ENCODE data around the gene ARHGDIA.

ARHGDIA gene

DNA sequence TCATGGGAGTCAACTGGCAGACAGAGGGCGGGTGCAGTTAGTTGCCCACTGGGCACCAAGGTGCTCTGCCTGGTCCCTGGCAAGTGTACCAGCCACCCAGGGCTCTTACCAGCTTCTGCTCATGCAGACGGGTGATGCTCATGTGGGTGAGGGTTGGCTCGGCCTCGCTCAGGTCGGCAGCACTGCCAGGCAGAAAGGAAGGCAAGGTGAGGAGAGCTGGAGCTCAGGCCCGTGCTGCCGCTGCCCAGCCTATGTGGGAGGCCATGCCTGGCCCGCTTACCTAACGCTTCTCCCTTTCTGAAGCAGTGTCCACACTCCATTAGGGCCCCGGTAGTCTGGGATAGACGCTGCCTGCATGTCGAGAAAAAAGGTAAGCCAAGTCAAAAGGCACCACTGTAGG is 44.2 kb upstream of the ARHGDIA start:
- TF ChIP-seq, protein P1, sequence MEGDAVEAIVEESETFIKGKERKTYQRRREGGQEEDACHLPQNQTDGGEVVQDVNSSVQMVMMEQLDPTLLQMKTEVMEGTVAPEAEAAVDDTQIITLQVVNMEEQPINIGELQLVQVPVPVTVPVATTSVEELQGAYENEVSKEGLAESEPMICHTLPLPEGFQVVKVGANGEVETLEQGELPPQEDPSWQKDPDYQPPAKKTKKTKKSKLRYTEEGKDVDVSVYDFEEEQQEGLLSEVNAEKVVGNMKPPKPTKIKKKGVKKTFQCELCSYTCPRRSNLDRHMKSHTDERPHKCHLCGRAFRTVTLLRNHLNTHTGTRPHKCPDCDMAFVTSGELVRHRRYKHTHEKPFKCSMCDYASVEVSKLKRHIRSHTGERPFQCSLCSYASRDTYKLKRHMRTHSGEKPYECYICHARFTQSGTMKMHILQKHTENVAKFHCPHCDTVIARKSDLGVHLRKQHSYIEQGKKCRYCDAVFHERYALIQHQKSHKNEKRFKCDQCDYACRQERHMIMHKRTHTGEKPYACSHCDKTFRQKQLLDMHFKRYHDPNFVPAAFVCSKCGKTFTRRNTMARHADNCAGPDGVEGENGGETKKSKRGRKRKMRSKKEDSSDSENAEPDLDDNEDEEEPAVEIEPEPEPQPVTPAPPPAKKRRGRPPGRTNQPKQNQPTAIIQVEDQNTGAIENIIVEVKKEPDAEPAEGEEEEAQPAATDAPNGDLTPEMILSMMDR (IDR thresholded peaks at IDR 0.05; ENCODE audit: low read depth, low read length, missing control alignments), result no peak
- DNase-seq (ENCODE audit: low read depth), result no peak
- no peak overlapping the region for H3K4me3 ChIP-seq (ENCODE audit: low read depth, low read length)
- in situ Hi-C loops (cut with HindIII; ENCODE audit: low sequenced_read_pairs), result no loop called here

DNA sequence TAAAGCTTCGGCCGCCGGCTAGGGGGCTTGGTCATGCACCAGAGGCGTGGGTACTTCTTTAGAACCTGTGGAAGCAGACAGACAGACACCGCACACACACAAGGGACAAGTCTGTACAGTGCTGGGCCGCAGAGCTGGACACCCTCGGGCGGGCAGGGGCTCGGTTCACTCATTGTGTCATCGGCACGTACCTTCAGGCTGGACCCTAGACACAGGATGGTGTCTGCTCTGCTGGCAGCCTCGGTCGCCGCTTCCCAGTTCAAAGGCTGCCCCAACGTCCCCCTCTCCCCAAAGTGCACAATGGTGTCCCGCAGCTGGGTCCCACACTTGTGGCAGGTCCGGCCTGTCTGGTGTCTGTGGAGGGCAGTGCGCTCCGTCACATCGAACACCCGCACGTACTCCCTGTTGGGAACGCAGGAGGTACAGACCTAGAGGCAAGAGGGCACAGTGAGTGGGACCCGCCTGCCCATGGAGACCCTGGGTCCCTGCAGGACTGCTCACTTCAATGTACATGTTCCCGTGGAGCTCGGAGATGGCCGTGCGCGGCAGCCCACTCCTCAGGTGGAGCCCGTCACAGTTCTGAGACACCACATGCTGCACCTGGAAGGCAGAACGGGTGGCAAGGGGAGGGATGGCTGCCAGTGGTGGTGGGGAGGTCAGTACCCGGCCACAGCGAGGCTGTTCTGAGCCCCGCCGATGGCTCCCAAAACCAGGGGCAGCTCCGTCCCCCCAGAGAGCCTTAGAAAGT is 43.1 kb upstream of the ARHGDIA start:
- TF ChIP-seq, protein P1 (IDR thresholded peaks at IDR 0.05; ENCODE audit: low read depth, low read length, missing control alignments), result no peak
- no peak overlapping the region for H3K4me3 ChIP-seq (ENCODE audit: low read depth, low read length)
- no peak for DNase-seq (ENCODE audit: low read depth)
- in situ Hi-C loops (cut with HindIII; ENCODE audit: low sequenced_read_pairs), result no loop called here

DNA sequence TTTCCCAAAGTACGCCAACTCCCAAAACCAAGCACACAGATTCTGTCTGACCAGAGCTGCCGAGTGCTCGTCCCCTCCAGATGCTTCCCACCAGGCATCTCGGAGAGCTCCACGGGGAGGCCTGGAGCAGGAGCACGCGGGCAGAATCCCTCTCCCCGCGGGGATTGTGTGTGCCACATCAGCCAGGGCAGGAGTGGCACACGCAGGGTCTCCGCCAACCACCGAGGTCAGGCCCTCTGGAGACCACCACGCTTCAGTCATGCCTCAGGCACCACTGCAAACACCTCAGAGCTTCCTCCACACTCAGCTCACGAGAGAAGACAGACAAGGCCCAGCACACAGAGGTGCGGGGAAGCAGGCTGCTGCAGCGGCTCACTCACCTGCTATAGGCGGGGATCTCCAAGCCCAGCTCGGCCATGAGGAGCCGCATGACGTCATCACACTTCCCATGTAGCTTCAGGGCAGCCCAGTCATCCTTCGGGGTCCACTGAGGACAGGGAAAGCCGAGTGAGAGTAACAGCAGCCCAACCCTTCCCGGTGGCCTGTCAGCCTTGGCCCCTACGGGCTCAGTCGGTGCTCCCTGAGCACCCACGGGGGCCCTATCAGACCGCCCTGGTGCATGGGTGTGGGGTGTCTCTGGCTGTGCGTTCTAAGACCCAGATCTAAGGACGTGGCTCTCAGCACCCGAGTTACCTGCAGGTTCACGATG is 42.4 kb upstream of the ARHGDIA start:
- TF ChIP-seq, protein P1 (IDR thresholded peaks at IDR 0.05; ENCODE audit: low read depth, low read length, missing control alignments), result no peak
- no peak overlapping the region for H3K4me3 ChIP-seq (ENCODE audit: low read depth, low read length)
- DNase-seq (ENCODE audit: low read depth), result no peak
- in situ Hi-C loops (cut with HindIII; ENCODE audit: low sequenced_read_pairs), result no loop called here

DNA sequence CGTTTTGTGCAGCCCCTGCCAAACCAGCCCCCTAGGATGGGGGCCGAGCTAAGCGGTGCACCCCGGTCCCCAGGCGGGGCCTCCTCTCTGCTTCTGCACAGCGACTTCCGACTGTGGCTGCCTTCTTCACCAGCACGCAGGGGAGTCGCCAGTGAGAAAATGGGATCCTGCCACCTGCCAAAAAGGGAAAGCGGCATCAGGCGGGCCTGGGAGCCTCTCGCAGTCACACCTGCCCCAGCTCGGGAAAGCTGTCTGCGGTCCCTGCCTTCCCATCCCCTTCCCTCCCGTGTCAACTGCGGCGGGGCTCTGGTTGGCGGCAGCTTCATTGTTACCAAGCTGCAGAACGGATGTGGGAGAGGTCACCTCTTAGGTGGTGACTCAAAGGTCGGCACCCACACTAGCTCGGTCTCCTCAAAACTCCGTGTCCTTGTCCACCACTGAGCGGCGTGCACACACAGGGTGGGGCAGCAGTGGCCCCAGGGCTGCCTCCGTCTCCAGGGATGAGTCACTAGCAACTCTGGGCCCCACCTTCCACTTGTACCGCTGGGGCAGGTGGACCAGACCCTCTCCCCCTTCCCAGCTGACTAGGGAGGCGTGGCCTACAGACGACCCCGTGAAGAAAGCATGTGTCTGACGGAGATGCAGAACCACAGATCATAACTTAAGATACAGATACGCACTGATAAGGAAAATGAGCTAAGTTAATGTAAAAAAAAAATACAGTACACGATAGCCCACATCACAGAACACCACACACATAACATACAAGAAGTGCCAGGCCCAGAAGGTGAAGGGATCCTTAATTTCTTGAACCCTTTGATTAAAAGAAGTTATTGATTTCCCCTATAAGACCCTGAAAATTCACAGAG is 41.5 kb upstream of the ARHGDIA start:
- no peak overlapping the region for H3K4me3 ChIP-seq (ENCODE audit: low read depth, low read length)
- no peak for DNase-seq (ENCODE audit: low read depth)
- in situ Hi-C loops (cut with HindIII; ENCODE audit: low sequenced_read_pairs), result no loop called here
- TF ChIP-seq, protein P1 (IDR thresholded peaks at IDR 0.05; ENCODE audit: low read depth, low read length, missing control alignments), result no peak

DNA sequence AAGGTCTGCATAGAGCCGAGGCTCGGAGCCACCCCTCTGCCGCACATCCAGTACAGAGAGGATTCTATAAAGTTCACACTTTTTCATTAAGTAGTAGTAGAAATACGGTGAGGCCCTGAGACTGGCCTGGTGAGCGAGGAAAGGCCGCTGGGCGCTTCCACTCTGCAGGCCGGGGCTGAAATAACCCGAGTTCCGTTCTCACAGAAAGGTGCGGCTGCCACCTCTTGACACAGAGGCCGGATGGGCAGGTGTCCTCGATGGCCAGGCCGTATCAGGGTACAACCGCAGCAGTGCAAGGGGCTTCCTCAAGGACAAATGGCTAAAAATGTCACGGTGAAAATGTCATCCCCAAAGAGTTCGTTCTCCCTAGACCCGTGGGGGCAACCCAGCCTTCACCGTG is 40.8 kb upstream of the ARHGDIA start:
- no peak overlapping the region for H3K4me3 ChIP-seq (ENCODE audit: low read depth, low read length)
- in situ Hi-C loops (cut with HindIII; ENCODE audit: low sequenced_read_pairs), result no loop called here
- TF ChIP-seq, protein P1 (IDR thresholded peaks at IDR 0.05; ENCODE audit: low read depth, low read length, missing control alignments), result no peak

DNA sequence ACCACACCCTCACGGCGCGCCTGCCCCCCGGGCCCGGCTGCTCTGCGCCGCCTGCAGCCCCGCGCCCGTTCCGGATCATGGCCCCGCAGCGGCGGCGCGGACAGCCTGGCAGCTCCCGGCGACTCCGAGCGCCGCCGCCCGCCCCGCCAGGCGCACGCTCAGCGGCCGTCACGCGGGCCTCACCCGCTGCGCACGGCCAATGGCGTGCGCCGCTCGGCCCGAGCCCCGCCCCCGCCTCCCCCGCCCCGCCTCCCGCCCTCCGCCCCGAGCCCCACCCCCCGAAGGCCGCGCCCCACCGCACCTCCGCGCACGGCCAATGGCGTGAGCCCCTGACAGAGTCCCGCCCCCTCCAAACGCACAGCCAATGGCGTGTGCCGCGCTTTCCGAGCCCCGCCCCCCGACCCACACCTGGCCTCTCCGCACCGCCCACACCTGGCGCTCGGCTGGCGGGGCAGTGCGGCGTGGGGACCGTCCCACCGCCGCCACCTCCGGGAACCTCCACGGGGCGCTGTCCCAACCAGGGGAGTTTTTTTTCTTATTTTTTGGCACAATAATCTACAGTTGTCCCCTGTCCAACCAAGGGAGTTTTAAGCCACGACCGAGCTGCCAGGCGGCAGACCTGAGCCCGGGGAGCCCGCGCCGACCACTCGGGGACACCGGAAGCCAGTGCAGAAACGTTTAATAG is 40.3 kb upstream of the ARHGDIA start, which contains the start of gene PCYT2:
Gene PCYT2 (minus strand): TSS at position 123 of the 685 bp plus-strand sequence. CDS start 44 bp downstream, at position 79.
- peak; percentile 48 for DNase-seq (ENCODE audit: low read depth)
- in situ Hi-C loops (cut with HindIII; ENCODE audit: low sequenced_read_pairs), result no loop called here
- TF ChIP-seq, protein P1 (IDR thresholded peaks at IDR 0.05; ENCODE audit: low read depth, low read length, missing control alignments), result no peak
- H3K4me3 ChIP-seq (ENCODE audit: low read depth, low read length), result peak within 1 kb of the TSS; percentile 64

More for the DNA sequence above, 40.8 kb upstream of the ARHGDIA start:
- DNase-seq (ENCODE audit: low read depth), result no peak
